HG03571 (cell line): ENCODE data around the gene SOX8.
"Not testable (repeated sequence)": the region's sequence is repeated elsewhere in the genome, so short reads cannot be mapped to it uniquely, and the experiment has no call there.

Experiments used
- ATAC-seq: cut with Tn5 transposase; IDR thresholded peaks from one replicate; pipeline ENCODE4 v1.9.1; 2021; ENCODE audit not compliant: unreplicated experiment

SOX8 gene

DNA sequence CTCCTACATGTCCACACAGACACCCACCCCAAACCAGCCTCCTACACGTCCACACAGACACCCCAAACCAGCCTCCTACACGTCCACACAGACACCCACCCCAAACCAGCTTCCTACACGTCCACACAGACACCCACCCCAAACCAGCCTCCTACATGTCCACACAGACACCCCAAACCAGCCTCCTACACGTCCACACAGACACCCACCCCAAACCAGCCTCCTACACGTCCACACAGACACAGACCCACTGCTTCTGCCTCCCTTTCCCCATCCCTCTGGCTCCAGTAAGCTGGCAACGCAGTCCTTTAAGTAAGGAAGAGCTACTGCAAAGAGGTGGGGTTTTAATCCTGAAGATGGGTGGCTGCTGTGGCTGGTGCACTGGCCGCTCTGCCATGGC, 27.8 kb upstream of the SOX8 start:
- ATAC-seq = not testable (repeated sequence)

GRCh38 chr16:955766-956165, 25.8 kb upstream of the SOX8 start:
- not testable (repeated sequence) for ATAC-seq

- no peak for ATAC-seq
Observed at GRCh38 chr16:959232-960040, 22.1 kb upstream of the SOX8 start.

DNA sequence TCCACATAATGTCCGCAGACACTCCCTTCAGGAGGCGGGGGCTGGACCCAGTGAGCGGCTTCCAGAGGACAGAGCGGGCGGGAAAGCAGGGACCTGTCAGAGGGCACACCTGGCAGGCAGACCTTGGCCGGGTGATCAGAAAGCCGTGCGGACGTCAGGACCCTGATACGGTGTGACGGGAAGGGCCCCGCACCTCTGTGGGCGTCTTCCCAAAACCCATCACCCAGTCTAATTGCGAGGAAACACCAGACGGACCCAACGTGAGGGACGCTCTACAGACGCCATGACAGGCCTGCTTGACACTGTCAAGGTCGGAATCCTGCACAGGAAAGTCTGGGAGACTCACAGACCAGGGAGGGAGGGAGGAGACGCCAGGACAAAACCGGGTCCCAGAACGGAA, 19.2 kb upstream of the SOX8 start:
- no peak for ATAC-seq

GRCh38 chr16:962901-963814, 18.4 kb upstream of the SOX8 start:
- ATAC-seq = no peak

DNA sequence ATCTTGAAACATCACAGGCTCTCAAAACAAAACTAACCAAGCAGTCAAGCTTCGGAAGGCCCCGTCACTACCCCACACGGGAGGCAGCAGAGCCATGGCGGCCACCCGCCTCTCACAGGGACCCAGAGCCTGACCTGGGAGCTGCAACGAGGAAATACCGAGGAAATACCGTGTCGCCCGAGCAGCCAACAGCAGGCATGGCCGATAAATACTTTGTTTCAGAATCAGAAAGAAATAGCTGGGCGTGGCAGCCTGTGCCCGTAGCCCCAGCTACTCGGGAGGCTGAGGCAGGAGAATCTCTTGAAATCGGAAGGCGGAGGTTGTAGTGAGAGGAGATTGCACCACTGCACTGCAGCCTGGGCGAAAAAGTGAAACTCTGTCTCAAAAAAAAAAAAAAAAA, 17.7 kb upstream of the SOX8 start:
- no peak for ATAC-seq

- no peak for ATAC-seq
Observed at GRCh38 chr16:964356-965035, 17.1 kb upstream of the SOX8 start.

DNA sequence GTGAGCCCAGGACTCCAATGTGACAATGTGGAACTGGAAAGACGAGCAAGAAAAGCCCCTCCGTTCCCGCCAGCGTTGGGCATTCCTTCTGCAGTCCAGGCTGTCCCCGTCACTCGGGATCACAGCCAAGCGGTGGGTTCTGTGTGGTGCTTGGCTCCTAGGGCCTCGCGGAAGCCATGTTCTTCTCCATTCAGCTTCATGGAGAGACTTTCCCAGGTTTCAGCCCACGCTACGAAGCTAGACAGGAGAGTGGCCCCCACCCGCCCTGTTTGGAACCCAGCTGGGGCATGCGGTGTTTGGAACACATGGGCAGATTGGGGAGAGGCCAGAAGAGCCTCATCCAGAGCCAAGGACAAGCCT, 16.6 kb upstream of the SOX8 start:
- ATAC-seq = no peak

- no peak for ATAC-seq
Observed at GRCh38 chr16:965487-965886, 16.1 kb upstream of the SOX8 start.

- no peak for ATAC-seq
Observed at GRCh38 chr16:966035-966434, 15.5 kb upstream of the SOX8 start.

GRCh38 chr16:966505-966904, 15.1 kb upstream of the SOX8 start:
- no peak for ATAC-seq

DNA sequence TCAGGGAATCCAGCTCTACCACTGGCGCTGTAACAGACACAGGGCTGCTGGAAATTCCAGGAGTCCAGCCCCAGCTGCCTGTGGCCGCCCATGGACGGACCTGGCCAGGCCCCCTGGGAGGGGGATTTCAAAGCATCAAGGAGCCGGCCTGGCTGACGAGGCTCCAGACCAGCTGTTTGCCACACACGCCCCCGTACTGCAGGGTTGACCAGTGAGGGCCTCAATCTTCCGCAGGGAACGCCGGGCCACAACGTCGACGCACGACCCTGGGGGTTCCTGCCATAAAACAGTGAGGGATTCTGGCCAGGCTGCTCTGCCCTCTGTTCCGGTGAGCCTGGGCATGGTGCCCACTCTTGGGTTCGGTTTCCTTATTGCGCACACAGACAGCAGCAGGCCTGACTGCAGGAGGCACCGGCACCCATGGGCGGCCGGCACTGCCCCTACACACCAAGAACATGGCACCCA, 14.5 kb upstream of the SOX8 start:
- ATAC-seq = no peak

DNA sequence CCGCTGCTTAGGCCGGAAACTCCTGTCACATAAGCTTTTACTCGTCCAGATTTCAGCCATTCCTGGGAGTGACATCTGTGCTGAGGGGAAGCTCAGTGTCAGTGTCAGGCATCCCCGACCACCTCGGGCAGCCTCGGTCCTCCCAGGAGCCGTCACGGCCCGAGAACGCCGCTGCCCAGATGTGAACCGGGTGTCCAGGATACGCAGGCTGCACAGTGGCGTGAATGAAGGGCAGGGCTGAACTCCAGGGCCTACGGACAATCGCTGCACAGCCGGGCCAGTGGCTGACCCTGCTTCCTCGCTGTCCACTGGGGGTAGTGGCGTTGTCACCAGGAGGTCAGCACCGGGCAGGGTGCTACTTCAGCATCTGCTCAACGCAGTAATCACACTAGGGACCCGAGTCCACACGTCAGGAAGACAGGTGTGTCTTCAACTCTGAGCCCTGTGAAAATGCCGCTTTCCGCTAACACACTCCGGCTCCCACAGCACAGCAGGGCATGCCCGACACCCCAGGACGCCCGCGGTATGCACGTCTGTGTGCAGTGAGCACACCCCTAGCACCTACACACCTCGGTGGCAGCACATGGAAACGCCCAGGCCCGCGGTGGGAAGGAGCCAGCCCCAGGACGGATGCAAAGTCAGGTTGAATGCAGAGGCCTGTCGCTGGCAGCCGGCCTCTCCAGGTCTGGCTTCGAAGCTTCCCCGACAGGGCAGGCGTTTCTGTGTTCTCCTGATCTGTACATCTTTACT, 13.8 kb upstream of the SOX8 start:
- no peak for ATAC-seq

- no peak for ATAC-seq
Observed at GRCh38 chr16:968620-969019, 12.9 kb upstream of the SOX8 start.

DNA sequence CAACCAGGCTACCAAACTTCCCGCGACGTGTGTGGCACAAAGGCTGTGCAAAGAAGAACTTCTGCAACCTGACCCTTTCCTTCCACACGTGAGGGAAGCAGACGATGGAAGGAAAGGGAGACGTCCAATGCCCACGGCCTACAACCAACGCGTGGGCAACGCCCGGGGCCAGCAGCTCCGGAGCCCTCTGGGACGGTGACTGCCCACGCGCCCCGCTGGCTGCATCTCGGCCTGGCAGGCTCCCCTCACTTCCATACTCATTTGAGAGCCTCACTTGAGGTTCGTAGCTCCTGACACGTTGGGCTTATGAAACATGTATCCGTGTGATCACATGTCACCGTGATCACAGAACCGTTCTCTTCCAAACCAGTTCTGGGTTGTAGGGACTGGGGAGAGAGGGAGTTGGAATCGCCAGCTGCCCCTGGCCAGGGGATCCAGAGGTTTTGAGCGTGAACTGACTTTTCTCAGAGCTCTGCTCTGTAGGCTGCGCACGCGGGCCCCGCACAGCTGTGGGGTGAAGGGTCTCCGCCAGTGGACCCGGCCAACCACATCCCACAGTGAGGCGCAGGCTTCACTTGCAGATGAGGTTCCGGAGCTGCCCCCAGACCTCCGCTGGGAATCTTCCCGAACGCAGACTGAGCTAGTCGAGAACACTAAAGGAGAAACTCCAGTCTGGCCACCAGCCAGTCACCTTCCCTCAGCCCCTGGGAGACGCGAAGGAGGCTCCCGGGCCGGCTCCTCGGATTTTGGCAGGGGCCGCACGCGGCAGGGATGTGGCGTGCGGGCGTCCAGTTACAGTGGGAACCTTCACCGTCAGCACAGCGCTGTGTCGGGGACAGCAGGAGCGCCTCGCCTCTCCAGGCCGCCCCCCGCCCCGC, 11.8 kb upstream of the SOX8 start:
- ATAC-seq = no peak

DNA sequence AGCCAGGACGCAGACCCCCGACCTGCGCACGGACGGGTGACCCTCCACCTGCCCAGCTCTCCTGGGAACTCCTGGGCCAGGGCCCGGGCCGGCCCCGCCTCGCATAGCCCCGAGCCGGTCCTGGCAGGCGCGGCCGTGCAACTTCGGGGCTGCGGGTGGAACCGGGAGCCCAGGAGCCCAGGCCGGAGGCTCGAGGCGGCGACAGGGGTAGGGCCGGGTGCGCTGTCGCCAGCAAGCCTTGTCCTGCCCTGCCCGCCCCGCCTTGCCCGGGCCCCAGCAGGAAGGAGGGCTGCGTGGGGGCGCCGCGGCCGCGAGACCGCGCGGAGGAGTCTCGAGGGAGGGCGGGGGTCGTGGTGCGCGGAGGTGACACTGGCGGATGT, 11.2 kb upstream of the SOX8 start:
- peak; percentile 41 for ATAC-seq

- peak; percentile 66 for ATAC-seq
Observed at GRCh38 chr16:970766-971581, 10.6 kb upstream of the SOX8 start, which contains the start of gene LMF1. Gene LMF1, minus strand, starts transcription at chr16:970984. Its CDS starts 4 bp downstream, at chr16:970980.

GRCh38 chr16:971582-971905, 10.0 kb upstream of the SOX8 start:
- ATAC-seq = no peak

DNA sequence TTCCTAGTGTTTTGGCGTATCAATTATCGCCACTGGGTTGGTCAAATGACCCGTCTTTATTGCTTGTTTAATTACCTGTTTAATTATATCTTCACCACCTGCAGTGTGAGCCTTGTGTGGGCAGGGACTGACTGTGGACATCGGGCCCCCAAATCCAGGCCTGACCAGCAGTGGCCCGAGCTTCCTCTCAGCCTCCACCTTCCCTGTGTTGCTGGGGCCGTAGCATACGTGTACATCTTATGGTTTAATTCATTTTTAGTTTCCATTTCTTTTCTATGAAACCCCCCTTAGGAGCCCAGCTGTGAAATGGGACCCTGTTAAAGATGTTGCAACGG, 9.6 kb upstream of the SOX8 start:
- no peak for ATAC-seq
